Activated effector memory CD4-positive, alpha-beta T cell treated with Interleukin-2 at 50 U/mL for 16 hours (primary cell): Measurements from ENCODE around the gene GBP2.

Source experiments
- DNase-seq: peaks from one replicate; pipeline ENCODE4 v3.0.0-alpha.2; 2020

GBP2 gene

GRCh38 chr1:89064632-89065031, 61.3 kb downstream of the GBP2 start:
- DNase-seq: no peak

- DNase-seq: no peak
These were observed 62.8 kb downstream of the GBP2 start for GRCh38 chr1:89063094-89063493.

- no peak for DNase-seq
These were observed 65.8 kb downstream of the GBP2 start for GRCh38 chr1:89060091-89060490.
